Bronchial epithelial cell (primary cell): ENCODE results near the gene TMEM135. TPM values are rescaled to one million over a fixed set of nuclear protein-coding genes. Genes with fewer than 3 reads are reported as not detected.

Experiments used
- DNase-seq: peaks from one replicate; pipeline ENCODE4 v3.0.0-alpha.2; 2010; ENCODE audit warnings: low read depth
- FAIRE-seq: peaks from 2 replicates; lab custom pipeline; 2011; peaks lifted over from hg19 to GRCh38; lab: Jason Lieb, UNC
- H3K27me3 ChIP-seq: 2 replicates; pipeline ENCODE4 v1.5.1; 2011; ENCODE audit warnings: low read length; ENCODE audit not compliant: control insufficient read depth, insufficient read depth
- H3K36me3 ChIP-seq: 2 replicates; pipeline ENCODE4 v1.5.1; 2011; ENCODE audit warnings: low read length; ENCODE audit not compliant: control insufficient read depth, insufficient read depth
- H3K4me3 ChIP-seq: 2 replicates; pipeline ENCODE4 v1.5.1; 2011; ENCODE audit warnings: mild to moderate bottlenecking, low read depth, low read length, control low read depth
- total RNA-seq: library from RNA; depleted of rRNA; stranded (reverse); fragments of >200 nt; gene quantifications from 2 replicates; pipeline ENCODE4 v1.2.1, GENCODE V29; 2014
- TF ChIP-seq, protein P1 (sequence below): IDR thresholded peaks from 2 replicates; pipeline ENCODE4 v1.5.1; 2011; ENCODE audit warnings: mild to moderate bottlenecking, moderate library complexity, low read length, control low read depth, inconsistent platforms; ENCODE audit not compliant: insufficient read depth, severe bottlenecking

Gene TMEM135
- total RNA-seq, 1 donor from 2014 or later: 6.8 TPM

DNA sequence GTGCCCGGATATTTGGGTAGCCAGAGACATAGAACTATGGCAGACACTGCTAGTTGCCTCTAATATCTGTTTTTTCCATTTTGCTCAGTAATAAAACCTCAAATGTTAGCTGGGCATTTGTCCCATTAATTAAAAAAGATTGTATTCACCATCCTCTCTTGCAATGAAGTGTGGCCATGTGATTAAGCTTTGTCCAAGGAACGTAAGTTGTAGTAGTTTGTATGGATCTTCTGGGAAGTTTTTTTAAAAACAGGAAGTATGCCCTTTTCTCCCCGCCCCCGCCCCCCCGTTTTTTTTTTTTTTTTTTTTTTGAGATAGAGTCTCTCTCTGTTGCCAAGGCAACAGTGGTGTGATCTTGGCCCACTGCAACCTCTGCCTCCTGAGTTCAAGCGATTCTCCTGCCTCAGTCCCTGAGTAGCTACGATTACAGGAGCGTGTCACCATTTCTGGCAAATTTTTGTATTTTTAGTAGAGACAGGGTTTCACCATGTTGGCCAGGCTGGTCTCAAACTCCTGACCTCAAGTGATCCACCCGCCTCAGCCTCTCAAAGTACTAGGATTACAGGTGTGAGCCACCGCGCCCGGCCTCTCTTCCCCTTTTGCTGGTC, 1.7 kb upstream of the TMEM135 start:
- H3K27me3 ChIP-seq: no peaks in the 10 kb centered on the region
- H3K4me3 ChIP-seq: no peak overlapping the region
- no peaks in the 10 kb centered on the region for H3K36me3 ChIP-seq
- DNase-seq (no peak), FAIRE-seq (no peak)
- TF ChIP-seq, protein P1, sequence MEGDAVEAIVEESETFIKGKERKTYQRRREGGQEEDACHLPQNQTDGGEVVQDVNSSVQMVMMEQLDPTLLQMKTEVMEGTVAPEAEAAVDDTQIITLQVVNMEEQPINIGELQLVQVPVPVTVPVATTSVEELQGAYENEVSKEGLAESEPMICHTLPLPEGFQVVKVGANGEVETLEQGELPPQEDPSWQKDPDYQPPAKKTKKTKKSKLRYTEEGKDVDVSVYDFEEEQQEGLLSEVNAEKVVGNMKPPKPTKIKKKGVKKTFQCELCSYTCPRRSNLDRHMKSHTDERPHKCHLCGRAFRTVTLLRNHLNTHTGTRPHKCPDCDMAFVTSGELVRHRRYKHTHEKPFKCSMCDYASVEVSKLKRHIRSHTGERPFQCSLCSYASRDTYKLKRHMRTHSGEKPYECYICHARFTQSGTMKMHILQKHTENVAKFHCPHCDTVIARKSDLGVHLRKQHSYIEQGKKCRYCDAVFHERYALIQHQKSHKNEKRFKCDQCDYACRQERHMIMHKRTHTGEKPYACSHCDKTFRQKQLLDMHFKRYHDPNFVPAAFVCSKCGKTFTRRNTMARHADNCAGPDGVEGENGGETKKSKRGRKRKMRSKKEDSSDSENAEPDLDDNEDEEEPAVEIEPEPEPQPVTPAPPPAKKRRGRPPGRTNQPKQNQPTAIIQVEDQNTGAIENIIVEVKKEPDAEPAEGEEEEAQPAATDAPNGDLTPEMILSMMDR: no peak

DNA sequence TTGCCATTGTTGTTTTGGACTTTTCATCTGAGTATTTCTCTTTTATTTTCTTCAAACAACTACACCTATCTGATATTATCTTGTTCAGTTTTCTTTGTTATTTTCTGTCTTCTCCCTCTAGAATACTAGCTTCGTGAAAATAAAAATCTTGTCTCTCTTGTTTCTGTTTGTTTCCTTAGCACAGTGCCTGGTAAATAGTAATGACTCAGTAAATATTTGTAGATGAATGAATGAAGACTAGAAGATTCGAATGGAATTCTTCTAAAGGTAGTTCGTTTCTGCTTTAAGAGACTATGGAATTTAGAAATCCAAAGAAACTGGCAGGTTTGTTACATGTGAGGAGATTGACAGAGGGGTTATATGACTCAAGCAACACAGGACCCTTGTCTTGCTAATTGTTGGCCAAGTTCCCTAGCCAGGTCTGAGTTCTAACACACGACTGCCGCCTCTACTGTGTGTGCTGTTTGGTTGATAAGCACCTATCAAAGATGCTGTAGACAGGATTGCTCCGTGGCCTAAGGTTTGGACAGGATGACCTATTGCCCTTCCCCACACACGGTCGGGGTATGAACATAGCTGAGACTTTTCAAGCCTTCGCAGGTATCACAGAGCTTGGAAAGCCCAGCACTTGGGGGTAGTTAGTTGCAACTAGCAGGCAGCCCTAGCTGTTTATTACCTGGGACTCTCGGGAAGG, 831 bp upstream of the TMEM135 start:
- FAIRE-seq: no peak
- DNase-seq: peak; percentile 44
- H3K27me3 ChIP-seq: no peaks in the 10 kb centered on the region
- TF ChIP-seq, protein P1: no peak
- H3K4me3 ChIP-seq: peak overlapping the region; percentile 84
- no peaks in the 10 kb centered on the region for H3K36me3 ChIP-seq

DNA sequence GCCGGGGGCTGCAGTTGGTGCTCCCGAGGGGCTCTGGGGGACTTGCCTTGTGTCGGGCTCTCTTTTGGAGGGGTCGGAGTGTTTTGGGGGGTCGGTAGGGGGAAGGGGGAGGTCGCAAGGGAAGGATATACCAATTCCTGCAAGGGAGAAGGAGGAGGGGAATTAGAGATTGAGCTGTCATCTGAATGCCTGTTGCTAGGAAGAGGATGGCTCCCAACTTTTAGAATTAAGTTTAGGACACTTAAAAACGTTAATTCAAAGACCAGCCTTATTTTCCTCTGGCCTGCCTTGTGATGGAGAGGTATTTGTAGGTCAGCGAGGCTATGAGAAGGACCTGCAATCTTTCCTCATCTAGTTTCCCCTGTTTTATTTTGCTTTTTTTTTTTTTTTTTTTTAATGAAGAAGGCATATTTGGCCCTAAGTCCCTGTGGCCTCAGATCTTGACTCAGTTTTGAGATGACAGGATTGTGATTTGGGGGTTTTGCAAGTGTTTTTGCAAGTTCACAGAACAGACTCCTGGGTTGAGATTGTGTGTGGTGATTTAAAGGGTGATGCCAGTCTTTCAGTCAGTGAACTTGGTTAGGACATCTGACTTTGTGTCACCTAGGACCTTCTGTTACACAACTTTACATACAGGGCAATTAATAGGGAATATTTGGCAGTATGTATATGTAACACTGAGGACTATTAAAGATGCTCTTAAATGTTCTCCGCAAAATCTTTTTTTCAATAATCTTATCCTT, 672 bp downstream of the TMEM135 start:
- FAIRE-seq: no peak

DNA sequence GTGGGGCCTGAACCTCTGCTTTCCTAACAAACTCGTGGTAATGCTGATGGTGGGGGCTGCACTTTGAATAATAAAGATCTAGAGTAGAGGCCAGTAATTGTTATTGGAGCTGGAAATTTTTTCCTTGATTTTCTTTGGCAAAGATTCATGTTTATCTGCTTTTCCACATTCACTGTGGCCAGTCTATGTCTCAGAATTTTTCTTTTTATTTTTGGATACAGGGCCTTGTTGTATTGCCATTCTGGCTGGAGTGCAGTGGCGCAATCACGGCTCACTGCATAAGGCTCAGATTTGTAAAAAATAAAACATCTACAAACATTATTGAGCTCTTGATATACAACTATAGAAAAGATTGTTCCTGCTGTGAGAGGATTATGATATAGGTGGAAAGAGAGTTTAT, 1.6 kb downstream of the TMEM135 start:
- Histone ChIP-seq H3K4me3 (no peak overlapping the region), H3K36me3 (no peaks in the 10 kb centered on the region), H3K27me3 (no peaks in the 10 kb centered on the region)
- TF ChIP-seq, protein P1: no peak
- no peak for FAIRE-seq
- no peak for DNase-seq

More for the DNA sequence above, 672 bp downstream of the TMEM135 start:
- peak; percentile 4 for DNase-seq
- H3K36me3 ChIP-seq: no peaks in the 10 kb centered on the region
- no peaks in the 10 kb centered on the region for H3K27me3 ChIP-seq
- TF ChIP-seq, protein P1: no peak
- H3K4me3 ChIP-seq: peak overlapping the region; percentile 84

DNA sequence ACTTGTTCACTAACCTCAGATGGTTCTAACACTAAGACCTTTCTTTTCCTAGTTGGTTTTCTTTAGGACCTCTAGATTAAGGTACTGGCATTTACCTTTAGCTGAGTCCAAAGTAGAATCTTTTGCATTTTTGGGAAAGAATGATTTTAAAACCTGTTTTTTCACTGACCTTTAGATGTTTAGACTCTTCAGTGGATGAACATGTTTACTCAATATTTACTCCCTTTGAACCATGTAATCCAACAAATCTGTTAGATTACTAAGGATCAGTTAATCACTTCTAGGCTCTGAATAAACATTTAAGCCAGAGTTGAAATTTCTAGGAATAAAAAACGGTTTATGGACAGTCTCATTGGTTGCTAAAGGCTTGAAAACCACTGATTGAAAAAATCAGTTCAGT, 6.2 kb downstream of the TMEM135 start:
- TF ChIP-seq, protein P1: no peak
- no peak for FAIRE-seq
- no peak overlapping the region for H3K4me3 ChIP-seq

More for the DNA sequence above, 6.2 kb downstream of the TMEM135 start:
- Histone ChIP-seq H3K27me3 (no peaks in the 10 kb centered on the region), H3K36me3 (no peaks in the 10 kb centered on the region)
- DNase-seq: no peak
